Hematopoietic multipotent progenitor cell treated with erythropoietin and hydrocortisone succinate and interleukin-3 and kit ligand, for 15 days (in vitro differentiated cells): ENCODE results near the gene GALNT5.
"Not testable (repeated sequence)": the region's sequence is repeated elsewhere in the genome, so short reads cannot be mapped to it uniquely, and the experiment has no call there.

Experiments used
- DNase-seq: peaks from one replicate; pipeline ENCODE4 v3.0.0-alpha.2; 2015; ENCODE audit warnings: low spot score

Gene GALNT5

GRCh38 chr2:157246765-157247407 is 10.6 kb upstream of the GALNT5 start:
- DNase-seq: no peak

- no peak for DNase-seq
These were observed 6.7 kb upstream of the GALNT5 start for GRCh38 chr2:157250836-157251235.

- DNase-seq: no peak
These were observed 5.6 kb upstream of the GALNT5 start for GRCh38 chr2:157251932-157252331.

GRCh38 chr2:157252529-157252928 is 5.0 kb upstream of the GALNT5 start:
- DNase-seq: no peak

- no peak for DNase-seq
These were observed 3.5 kb upstream of the GALNT5 start for GRCh38 chr2:157254041-157254440.

GRCh38 chr2:157255746-157256145 is 1.8 kb upstream of the GALNT5 start:
- DNase-seq: no peak

GRCh38 chr2:157256626-157257025 is 879 bp upstream of the GALNT5 start:
- peak; percentile 38 for DNase-seq

- peak; percentile 93 for DNase-seq
These were observed 1.2 kb downstream of the GALNT5 start for GRCh38 chr2:157258520-157259326.

- DNase-seq: peak; percentile 50
These were observed 1.9 kb downstream of the GALNT5 start for GRCh38 chr2:157259386-157259785.

- peak; percentile 58 for DNase-seq
These were observed 2.5 kb downstream of the GALNT5 start for GRCh38 chr2:157259960-157260359.

- no peak for DNase-seq
These were observed 3.2 kb downstream of the GALNT5 start for GRCh38 chr2:157260533-157261198.

- peak; percentile 96 for DNase-seq
These were observed 3.8 kb downstream of the GALNT5 start for GRCh38 chr2:157261199-157261782.

- peak; percentile 45 for DNase-seq
These were observed 4.7 kb downstream of the GALNT5 start for GRCh38 chr2:157262248-157262647.

- peak; percentile 24 for DNase-seq
These were observed 6.6 kb downstream of the GALNT5 start for GRCh38 chr2:157264099-157264498.

GRCh38 chr2:157265825-157266224 is 8.3 kb downstream of the GALNT5 start:
- no peak for DNase-seq

GRCh38 chr2:157267476-157267875 is 10.0 kb downstream of the GALNT5 start:
- peak; percentile 67 for DNase-seq

- no peak for DNase-seq
These were observed 11.6 kb downstream of the GALNT5 start for GRCh38 chr2:157269060-157269459.

GRCh38 chr2:157269922-157270321 is 12.4 kb downstream of the GALNT5 start:
- DNase-seq: no peak

GRCh38 chr2:157271590-157272203 is 14.2 kb downstream of the GALNT5 start:
- no peak for DNase-seq

GRCh38 chr2:157279311-157279710 is 21.8 kb downstream of the GALNT5 start:
- DNase-seq: not testable (repeated sequence)

- no peak for DNase-seq
These were observed 23.8 kb downstream of the GALNT5 start for GRCh38 chr2:157281316-157281715.

- no peak for DNase-seq
These were observed 26.0 kb downstream of the GALNT5 start for GRCh38 chr2:157283468-157283867.
